ENCODE measurements around the gene ISG20L2. TPM values are rescaled to one million over a fixed set of nuclear protein-coding genes. Genes with fewer than 3 reads are reported as not detected.

The ISG20L2 gene
- total RNA-seq, 2 donors from 2014 or later, result 13.6 to 18.0 TPM

GRCh38 chr1:156703336-156703735, 25.2 kb downstream of the ISG20L2 start:
- Histone ChIP-seq H3K27ac (no peak overlapping the region), H3K27me3 (peaks cover 0 to 5% of the 10 kb centered on the region in 2 donors), H3K4me3 (no peak overlapping the region), H3K4me1 (peaks cover 0 to 35% of the 10 kb centered on the region in 2 donors), H3K36me3 (no peaks in the 10 kb centered on the region), H3K9me3 (no peaks in the 10 kb centered on the region)
- TF ChIP-seq CTCF (IDR thresholded peaks at IDR 0.05), result no peak
- DNase-seq (ENCODE audit: low spot score), result no peak

- Histone ChIP-seq H3K27me3 (peaks cover 0 to 5% of the 10 kb centered on the region in 2 donors), H3K4me3 (no peak overlapping the region), H3K9me3 (no peaks in the 10 kb centered on the region), H3K27ac (no peak overlapping the region), H3K4me1 (peaks cover 0 to 19% of the 10 kb centered on the region in 2 donors), H3K36me3 (no peaks in the 10 kb centered on the region)
- TF ChIP-seq CTCF (IDR thresholded peaks at IDR 0.05), result no peak
- no peak for DNase-seq (ENCODE audit: low spot score)
Measured at GRCh38 chr1:156700736-156701531, 27.6 kb downstream of the ISG20L2 start.

DNA sequence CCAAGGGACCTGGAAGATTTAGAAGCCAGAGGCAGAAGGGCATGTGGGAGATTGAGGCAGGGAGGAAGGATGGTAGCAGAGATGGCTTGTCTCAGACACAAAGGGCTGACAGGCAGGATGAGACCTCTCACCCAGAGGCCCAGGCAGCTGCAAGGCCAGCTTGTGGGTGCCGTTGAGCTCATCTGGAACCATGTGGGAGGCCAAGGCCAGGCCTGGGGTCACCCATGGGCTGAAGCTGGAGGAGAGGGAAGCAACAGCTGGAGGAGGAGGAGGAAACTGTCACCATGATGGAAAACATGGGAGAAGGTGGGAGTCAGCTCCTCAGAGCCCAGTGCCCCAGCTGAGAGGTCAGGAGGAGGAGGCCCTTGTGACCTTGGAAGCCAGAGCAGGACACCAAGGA, 29.6 kb downstream of the ISG20L2 start:
- Histone ChIP-seq H3K4me1 (no peaks in the 10 kb centered on the region), H3K9me3 (no peaks in the 10 kb centered on the region), H3K27ac (no peak overlapping the region), H3K36me3 (no peaks in the 10 kb centered on the region), H3K27me3 (peaks cover 0 to 5% of the 10 kb centered on the region in 2 donors), H3K4me3 (no peak overlapping the region)
- TF ChIP-seq CTCF (IDR thresholded peaks at IDR 0.05), result no peak
- no peak for DNase-seq (ENCODE audit: low spot score)

- H3K9me3 ChIP-seq, result no peaks in the 10 kb centered on the region
- no peaks in the 10 kb centered on the region for H3K36me3 ChIP-seq
- TF ChIP-seq CTCF (IDR thresholded peaks at IDR 0.05), result no peak
- no peak overlapping the region for H3K27ac ChIP-seq
- peaks cover 0 to 5% of the 10 kb centered on the region in 2 donors for H3K27me3 ChIP-seq
- DNase-seq (ENCODE audit: low spot score), result no peak
- no peak overlapping the region for H3K4me3 ChIP-seq
- peaks cover 0 to 5% of the 10 kb centered on the region in 2 donors for H3K4me1 ChIP-seq
Measured at GRCh38 chr1:156697481-156697880, 31.1 kb downstream of the ISG20L2 start.

- TF ChIP-seq CTCF (IDR thresholded peaks at IDR 0.05), result no peak
- Histone ChIP-seq H3K27me3 (peaks cover 0 to 5% of the 10 kb centered on the region in 2 donors), H3K27ac (no peak overlapping the region), H3K4me1 (peaks cover 0 to 11% of the 10 kb centered on the region in 2 donors), H3K9me3 (no peaks in the 10 kb centered on the region), H3K36me3 (no peaks in the 10 kb centered on the region), H3K4me3 (no peak overlapping the region)
- no peak for DNase-seq (ENCODE audit: low spot score)
Measured at GRCh38 chr1:156696755-156697154, 31.8 kb downstream of the ISG20L2 start.

DNA sequence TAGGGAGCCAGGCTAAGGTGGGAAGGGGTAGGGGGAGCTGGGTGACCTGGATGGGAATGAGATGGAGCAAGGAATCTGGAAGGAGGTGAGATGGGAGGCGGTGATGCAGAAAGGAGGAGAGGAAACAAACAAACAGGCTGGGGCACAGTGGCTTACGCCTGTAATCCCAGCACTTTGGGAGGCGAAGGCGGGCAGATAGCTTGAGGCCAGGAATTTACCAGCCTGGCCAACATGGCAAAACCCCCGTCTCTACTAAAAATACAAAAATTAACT, 33.9 kb downstream of the ISG20L2 start:
- DNase-seq (ENCODE audit: low spot score), result no peak
- TF ChIP-seq CTCF (IDR thresholded peaks at IDR 0.05), result no peak
- peaks cover 0 to 5% of the 10 kb centered on the region in 2 donors for H3K27me3 ChIP-seq
- no peak overlapping the region for H3K27ac ChIP-seq
- H3K4me3 ChIP-seq, result no peak overlapping the region
- H3K9me3 ChIP-seq, result no peaks in the 10 kb centered on the region
- H3K36me3 ChIP-seq, result no peaks in the 10 kb centered on the region
- H3K4me1 ChIP-seq, result peaks cover 0 to 16% of the 10 kb centered on the region in 2 donors

Data from right atrium auricular region (tissue), 2 donors.